SIG-M5 treated with dmso at 0.1 percent for 504 hours (cell line): ENCODE data around the gene KLHL30.

ENCODE experiments used
- DNase-seq: peaks from one replicate; lab custom pipeline; 2025; ENCODE audit not compliant: unreplicated experiment; lab: John Stamatoyannopoulos, UW

KLHL30 gene

GRCh38 chr2:238144262-238144661 lies 5.8 kb downstream of the KLHL30 start:
- DNase-seq = no peak

DNA sequence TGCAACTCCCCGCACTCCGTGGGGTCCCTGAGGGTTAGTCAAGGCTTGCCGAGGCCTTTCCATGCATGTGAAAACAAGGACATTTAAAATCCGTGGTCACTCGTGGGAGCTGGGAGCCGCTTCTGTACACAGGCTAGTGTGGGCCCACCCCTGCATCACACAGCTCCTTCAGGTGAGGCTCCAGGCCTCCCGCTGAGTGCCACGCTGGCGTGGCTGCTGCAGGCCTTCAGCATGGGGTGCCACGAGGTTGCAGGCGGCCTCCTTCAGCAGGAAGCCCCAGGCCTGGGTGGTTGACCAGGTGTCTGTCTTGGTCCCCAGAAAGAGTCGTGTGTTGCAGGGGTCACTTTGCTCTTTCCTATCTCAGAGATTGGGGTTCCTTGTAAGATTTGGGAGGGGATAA lies 6.6 kb downstream of the KLHL30 start:
- no peak for DNase-seq

DNA sequence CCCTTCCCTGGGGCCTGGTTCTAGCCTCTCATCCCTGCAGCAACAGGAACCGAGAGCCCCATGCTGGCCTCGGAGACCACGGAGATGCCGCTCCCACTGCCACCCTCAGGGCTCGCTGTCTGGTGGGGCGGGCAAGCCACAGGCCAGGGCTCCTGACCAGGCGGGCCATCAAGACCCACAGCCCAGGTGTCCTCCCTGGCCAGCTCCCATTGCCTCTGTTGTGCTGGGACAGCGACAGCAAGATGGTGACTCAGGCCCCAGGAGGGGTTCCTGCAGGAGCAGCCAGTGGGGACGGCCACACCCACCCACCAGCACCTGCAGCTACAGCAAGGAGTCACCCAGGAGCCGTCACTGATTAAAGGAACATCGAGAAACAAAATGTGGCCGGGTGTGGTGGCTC lies 7.4 kb downstream of the KLHL30 start:
- no peak for DNase-seq

DNA sequence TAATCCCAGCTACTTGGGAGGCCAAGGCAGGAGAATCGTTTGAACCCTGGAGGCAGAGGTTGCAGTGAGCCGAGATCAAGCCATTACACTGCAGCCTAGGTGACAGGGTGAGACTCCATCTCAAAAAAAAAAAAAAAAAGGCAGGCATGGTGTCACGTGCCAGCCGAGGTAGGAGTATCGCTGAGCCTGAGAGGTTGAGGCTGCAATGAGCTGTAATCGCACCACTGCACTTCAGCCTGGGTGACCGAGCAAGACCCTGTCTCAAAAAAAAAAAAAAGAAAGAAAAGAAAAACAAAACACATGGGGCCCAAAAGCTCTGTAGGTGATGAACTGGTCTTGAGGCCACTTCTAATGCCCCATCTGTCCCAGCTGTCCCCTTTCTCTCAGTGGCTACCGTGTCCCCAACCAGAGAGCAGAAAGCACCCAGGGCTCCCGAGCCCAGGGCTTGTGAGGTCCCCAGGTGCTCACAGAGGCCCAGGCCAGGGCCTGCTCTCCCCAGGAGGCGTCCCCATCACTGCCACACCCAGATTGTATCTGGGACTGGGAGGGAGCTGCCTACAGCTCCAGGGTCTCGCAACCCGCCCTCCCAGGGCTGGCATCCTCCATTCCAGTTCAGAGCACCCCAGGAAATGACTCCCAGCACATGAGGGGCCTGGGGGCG lies 8.5 kb downstream of the KLHL30 start:
- no peak for DNase-seq

DNA sequence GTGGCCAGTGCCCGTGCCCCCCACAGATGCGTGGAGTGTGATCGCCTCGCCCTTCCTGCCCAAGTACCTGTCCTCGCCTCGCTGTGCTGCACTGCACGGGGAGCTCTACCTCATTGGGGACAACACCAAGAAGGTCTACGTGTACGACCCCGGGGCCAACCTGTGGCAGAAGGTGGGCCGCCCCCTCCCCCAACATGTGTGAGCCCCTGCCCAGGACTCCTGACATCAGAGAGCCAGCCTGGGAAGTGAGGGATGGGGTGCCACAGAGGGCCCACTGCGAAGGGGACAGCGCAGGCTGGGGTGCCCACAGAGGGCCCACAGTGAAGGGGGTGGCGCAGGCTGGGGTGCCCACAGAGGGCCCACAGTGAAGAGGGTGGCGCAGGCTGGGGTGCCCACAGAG lies 10.5 kb downstream of the KLHL30 start:
- DNase-seq = no peak

GRCh38 chr2:238149841-238150572 lies 11.5 kb downstream of the KLHL30 start:
- DNase-seq = no peak

GRCh38 chr2:238150686-238151085 lies 12.2 kb downstream of the KLHL30 start:
- no peak for DNase-seq

DNA sequence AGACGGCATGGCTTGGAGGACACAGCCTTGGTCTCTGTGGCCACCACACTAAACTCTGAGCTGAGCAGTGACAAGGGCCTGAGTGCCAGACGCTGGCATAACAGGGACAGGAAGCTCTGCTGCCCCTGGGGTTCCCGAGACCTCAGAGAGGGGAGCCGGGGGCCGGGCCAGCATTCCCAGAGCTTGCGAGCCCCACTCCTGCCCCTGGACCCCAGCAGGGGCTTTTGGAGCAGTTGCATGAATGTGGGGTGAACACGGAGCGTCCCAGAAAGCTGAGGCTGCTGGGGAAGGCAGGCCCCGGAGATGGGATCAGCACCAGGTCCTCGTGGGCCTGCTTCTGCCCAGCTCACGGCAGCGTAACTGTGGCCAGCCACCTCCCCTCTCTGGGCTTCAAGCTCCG lies 12.7 kb downstream of the KLHL30 start:
- DNase-seq = no peak

- DNase-seq = no peak
Observed at GRCh38 chr2:238151628-238152235, 13.3 kb downstream of the KLHL30 start.

- no peak for DNase-seq
Observed at GRCh38 chr2:238152771-238153688, 14.6 kb downstream of the KLHL30 start.

- DNase-seq = no peak
Observed at GRCh38 chr2:238154570-238154969, 16.1 kb downstream of the KLHL30 start.

GRCh38 chr2:238155051-238155760 lies 16.7 kb downstream of the KLHL30 start:
- DNase-seq = no peak

GRCh38 chr2:238155761-238156694 lies 17.6 kb downstream of the KLHL30 start:
- no peak for DNase-seq

- DNase-seq = no peak
Observed at GRCh38 chr2:238157506-238158017, 19.1 kb downstream of the KLHL30 start.

DNA sequence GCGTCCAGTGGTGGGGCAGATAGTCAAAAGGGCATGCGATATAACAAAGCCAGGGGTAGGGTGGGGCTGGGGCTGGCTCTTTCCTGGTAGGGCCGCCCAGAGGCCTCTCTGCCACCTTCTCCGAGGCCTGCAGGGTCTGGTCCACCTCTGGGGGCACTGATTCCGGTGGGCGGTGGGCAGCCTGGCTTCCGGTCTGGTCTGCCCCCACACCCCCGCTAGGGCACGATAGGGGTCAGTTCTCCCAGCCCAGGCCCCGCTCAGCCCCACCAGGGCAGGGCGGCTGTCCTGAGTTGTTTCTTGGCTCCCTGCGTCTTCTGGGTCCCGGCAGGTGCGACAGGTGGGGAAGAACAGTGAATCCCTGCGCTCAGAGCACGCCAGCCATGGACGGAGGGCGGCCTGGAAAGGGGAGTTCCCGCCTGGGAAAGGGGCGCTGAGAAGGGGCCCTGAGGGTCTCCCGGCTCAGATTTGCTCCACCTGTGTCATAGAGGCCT lies 19.6 kb downstream of the KLHL30 start:
- no peak for DNase-seq

DNA sequence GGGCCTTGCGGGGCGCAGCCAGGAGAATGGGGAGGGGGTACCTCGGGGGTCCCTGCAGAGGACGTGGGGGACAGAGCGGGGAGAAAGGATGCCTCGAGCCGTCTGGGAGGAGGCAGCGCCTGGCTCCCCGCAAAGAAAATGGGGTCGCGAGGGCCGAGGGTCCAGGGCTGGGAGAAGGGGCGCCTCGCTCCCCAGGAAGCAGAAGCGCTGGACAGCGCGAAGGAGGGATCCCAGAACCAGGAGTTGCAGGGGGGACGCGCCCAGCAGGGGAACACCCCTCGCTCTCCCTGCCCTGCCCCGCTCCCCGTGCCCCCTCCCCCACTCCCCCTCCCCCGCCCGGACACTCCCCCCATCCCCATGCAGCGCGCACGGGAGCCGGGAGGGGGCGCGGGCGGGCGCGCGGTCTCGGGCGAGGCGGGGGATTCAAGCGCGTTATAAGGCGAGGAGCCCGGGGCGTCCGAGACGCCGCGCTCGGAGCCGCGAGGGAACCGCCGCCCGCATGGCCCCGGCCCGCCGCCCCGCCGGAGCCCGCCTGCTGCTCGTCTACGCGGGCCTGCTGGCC lies 20.1 kb downstream of the KLHL30 start, which contains the start of gene ERFE:
ERFE (plus strand) TSS at position 462 of the 562 bp plus-strand sequence; CDS start at position 500, 38 bp downstream.
- peak; percentile 49 for DNase-seq

DNA sequence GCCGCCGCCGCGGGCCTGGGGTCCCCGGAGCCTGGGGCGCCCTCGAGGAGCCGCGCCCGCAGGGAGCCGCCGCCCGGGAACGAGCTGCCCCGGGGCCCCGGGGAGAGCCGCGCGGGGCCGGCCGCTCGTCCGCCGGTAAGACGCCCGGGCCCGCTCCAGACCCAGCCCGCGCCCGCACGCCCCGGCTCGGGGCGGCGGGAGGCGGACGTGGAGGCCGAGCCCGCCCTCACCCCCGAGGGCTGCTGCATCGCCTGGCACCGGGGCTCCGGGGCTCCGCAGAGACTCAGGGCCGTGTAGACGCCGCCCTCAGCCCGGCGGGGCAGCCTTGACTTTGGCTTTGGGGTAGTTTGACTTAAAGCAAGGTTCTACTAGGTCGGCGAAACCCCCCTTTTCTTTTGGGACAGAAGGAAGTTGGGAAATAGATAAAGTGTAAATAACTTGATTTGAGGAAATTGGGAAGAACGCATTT lies 20.6 kb downstream of the KLHL30 start:
- DNase-seq = no peak

- no peak for DNase-seq
Observed at GRCh38 chr2:238159661-238160205, 21.3 kb downstream of the KLHL30 start.
